Ishikawa (cell line): ENCODE results near the gene UBE2QL1.

Experiments used
- RAD21 ChIP-seq: IDR thresholded peaks from 2 replicates; pipeline ENCODE4 v1.6.1; 2012; ENCODE audit warnings: low read depth
- TAF1 ChIP-seq: IDR thresholded peaks from 2 replicates; pipeline ENCODE4 v1.6.1; 2012; ENCODE audit warnings: low read depth, mild to moderate bottlenecking

DNA sequence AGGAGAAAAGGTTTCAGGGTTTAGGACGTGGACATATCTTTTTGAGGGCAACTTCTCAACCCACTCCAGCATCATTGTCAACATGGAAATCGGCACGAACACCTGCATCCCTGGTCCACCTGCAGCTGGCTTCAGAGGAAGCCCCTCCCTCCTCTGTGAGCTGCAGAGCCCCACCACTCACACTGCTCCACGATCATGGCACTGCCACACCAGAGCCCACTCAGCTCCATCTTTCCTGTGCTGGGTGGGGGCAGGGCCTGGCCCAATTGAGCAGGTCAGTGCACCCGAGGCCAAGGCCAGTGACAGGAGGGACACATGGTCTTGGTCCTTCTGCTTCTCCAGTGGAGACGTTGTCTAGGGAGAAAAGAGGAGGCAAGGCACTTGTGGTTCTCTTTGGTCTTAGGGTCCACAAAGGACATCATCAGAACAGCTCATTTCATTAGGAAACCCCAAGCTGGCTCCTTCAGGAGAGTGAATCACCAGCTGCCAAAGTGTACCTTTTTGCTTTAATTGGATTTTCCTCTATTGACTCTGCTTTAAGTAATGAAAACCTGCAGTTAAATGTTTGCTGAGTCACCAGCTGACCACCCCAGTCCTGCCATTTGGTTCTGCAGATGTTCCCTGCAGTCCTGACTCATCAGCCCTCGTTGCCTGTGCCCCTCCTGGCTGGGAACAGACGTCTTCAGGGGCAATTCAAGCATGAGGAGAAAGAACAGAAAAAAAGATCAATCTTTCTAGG, 56.2 kb downstream of the UBE2QL1 start:
- TF ChIP-seq TAF1, result no peak
- TF ChIP-seq RAD21, result no peak
